Esophagus muscularis mucosa (tissue), 4 donors: ENCODE results near the gene NFIB. TPM values are rescaled to one million over a fixed set of nuclear protein-coding genes. Genes with fewer than 3 reads are reported as not detected.
A peak's percentile ranks its signal among the peaks of the same experiment; 100 is the strongest.

Source experiments
- DNase-seq: peaks from one replicate; pipeline ENCODE4 v3.0.0-alpha.2; 2017; ENCODE audit errors: extremely low spot score
- H3K27ac ChIP-seq, 4 donors: fragments of 200-600 bp; sonication (generic); replicated peaks in 1 of 4; 1 replicate in 3 of 4; 2 replicates in 1 of 4; pipeline ENCODE4 v1.5.1; 2016 to 2019; ENCODE audit warnings: mild to moderate bottlenecking in 1 of 4
- H3K27me3 ChIP-seq, 4 donors: fragments of 200-600 bp; sonication (generic); one replicate each; pipeline versions ENCODE4 v1.5.1 to v1.6.0; 2016 to 2019
- H3K36me3 ChIP-seq, 4 donors: fragments of 200-600 bp; sonication (generic); one replicate each; pipeline ENCODE4 v1.5.1; 2016 to 2019
- H3K4me1 ChIP-seq, 4 donors: fragments of 200-600 bp; sonication (generic); one replicate each; pipeline ENCODE4 v1.5.1; 2016 to 2019
- H3K4me3 ChIP-seq, 4 donors: fragments of 200-600 bp; sonication (generic); 1 replicate in 2 of 4; 2 replicates in 2 of 4; pipeline ENCODE4 v1.5.1; 2016 to 2019; ENCODE audit warnings: mild to moderate bottlenecking in 4 of 4, moderate library complexity in 1 of 4
- H3K9me3 ChIP-seq, 4 donors: fragments of 200-600 bp; sonication (generic); 1 replicate in 3 of 4; 2 replicates in 1 of 4; pipeline ENCODE4 v1.5.1; 2016 to 2019
- CTCF ChIP-seq, 3 experiments: fragments of 200-600 bp in 2 of 3; fragments of 450-650 bp in 1 of 3; sonication (generic) in 2 of 3; IDR thresholded peaks; one replicate each; pipeline ENCODE4 v1.5.1; 2017 to 2019; ENCODE audit warnings: antibody characterized with exemption in 3 of 3, mild to moderate bottlenecking in 2 of 3, moderate library complexity in 1 of 3
- EP300 ChIP-seq: sonication (generic); formaldehyde crosslinking; IDR thresholded peaks from one replicate; pipeline ENCODE4 v1.6.1; 2017; ENCODE audit warnings: antibody characterized with exemption
- POLR2A ChIP-seq: fragments of 450-650 bp; IDR thresholded peaks from one replicate; pipeline ENCODE4 v1.6.1; 2017; ENCODE audit warnings: antibody characterized with exemption, moderate library complexity, mild to moderate bottlenecking, low read depth
- POLR2AphosphoS5 ChIP-seq, 2 donors: sonication (generic); formaldehyde crosslinking; IDR thresholded peaks; one replicate each; pipeline ENCODE4 v1.6.1; 2017; ENCODE audit warnings: antibody characterized with exemption in 2 of 2
- WGBS: methylation state at CpG from one replicate; pipeline ENCODE4 v1.1.5; 2018; 5-methylcytosine and 5-hydroxymethylcytosine counted together
- intact Hi-C: fragments of 100-400 bp; cut with DNase I; formaldehyde crosslinking; loops from one replicate; pipeline ENCODE4 v1.15.1; 2023
- total RNA-seq, 4 donors: library from RNA; depleted of rRNA; stranded (reverse); fragments of >200 nt; gene quantifications; one replicate each; pipeline versions ENCODE4 v1.1.0 to v1.2.1, GENCODE V29; 2016

Gene NFIB
- total RNA-seq, 4 donors from 2014 or later, result 38.1 to 64.4 (median 55.8) TPM

- no peak overlapping the region for H3K27ac ChIP-seq
- no peak for TF ChIP-seq CTCF (IDR thresholded peaks at IDR 0.05)
- TF ChIP-seq POLR2AphosphoS5 (IDR thresholded peaks at IDR 0.05), result no peak
- no peak for TF ChIP-seq POLR2A
- TF ChIP-seq EP300, result no peak
- WGBS, result 90% methylated on average over 15 of the region's 15 CpGs
- DNase-seq, result no peak
- peaks cover 0 to 4% (median 1%) of the 10 kb centered on the region in 4 donors for H3K4me1 ChIP-seq
- intact Hi-C loops, result no loop called here
- H3K27me3 ChIP-seq, result no peaks in the 10 kb centered on the region
- H3K9me3 ChIP-seq, result no peaks in the 10 kb centered on the region
- H3K36me3 ChIP-seq, result no peaks in the 10 kb centered on the region
- H3K4me3 ChIP-seq, result no peak overlapping the region
Observed at GRCh38 chr9:14061936-14062585, 251.9 kb downstream of the NFIB start.

- intact Hi-C loops, result no loop called here
- peak; percentile 88 for DNase-seq
- 81% methylated on average over 5 of the region's 5 CpGs for WGBS
- Histone ChIP-seq H3K27ac (no peak overlapping the region), H3K27me3 (no peaks in the 10 kb centered on the region), H3K36me3 (no peaks in the 10 kb centered on the region), H3K4me3 (no peak overlapping the region), H3K9me3 (no peaks in the 10 kb centered on the region), H3K4me1 (peaks cover 0 to 4% (median 0%) of the 10 kb centered on the region in 4 donors)
- TF ChIP-seq CTCF (IDR thresholded peaks at IDR 0.05) (no peak), EP300 (no peak), POLR2AphosphoS5 (IDR thresholded peaks at IDR 0.05) (no peak), POLR2A (no peak)
Observed at GRCh38 chr9:14058325-14058688, 255.6 kb downstream of the NFIB start.

DNA sequence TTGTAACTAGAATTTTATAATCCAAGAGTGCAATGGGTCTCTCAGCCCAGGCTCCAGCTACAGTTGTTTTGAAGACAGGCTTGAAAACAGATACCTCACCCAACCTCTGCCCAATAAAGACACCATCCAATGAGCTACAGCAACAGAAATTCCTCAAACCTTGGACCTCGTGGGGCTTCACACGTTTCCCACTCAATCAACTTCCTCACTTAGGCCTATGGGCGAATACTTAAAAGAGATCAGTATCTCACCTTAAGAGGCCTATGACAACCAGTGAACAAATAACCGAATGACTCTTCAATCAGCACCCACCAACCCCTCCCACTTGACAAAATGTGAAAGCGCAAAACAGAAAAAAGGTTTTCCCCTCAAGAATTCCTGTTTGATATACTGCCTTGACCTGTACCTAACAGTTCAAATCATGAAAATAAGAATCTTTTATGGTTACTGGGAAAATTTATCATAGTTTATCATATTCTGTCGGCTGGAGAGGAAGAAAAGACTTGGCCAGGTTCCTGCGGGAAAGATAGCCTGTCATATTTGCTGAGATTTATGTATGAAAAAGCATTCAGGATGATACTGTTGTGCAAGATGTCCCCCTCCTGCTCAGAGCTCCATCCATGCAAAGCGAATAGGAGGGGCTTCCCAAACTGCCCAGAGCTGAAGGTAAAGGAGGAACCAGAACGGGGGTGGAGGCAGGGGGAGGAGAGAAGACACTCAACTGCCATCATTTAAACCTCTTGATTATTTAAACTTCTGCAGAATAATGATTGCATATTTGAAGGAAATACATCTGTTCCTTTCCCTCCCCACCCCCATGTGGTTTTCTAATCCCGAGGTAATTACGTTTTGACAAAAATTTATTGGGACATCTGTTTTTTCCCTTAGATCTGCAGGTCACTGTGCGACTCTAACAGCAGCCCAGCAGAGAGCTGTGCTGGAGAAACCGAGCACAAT lies 256.3 kb downstream of the NFIB start:
- TF ChIP-seq CTCF (IDR thresholded peaks at IDR 0.05), result no peak
- TF ChIP-seq POLR2AphosphoS5 (IDR thresholded peaks at IDR 0.05), result no peak
- TF ChIP-seq EP300, result no peak
- TF ChIP-seq POLR2A, result no peak
- Histone ChIP-seq H3K27me3 (no peaks in the 10 kb centered on the region), H3K27ac (no peak overlapping the region), H3K36me3 (no peaks in the 10 kb centered on the region), H3K4me1 (no peaks in the 10 kb centered on the region), H3K4me3 (no peak overlapping the region), H3K9me3 (no peaks in the 10 kb centered on the region)
- WGBS, result 78% methylated on average over 13 of the region's 13 CpGs
- peak; percentile 50 for DNase-seq
- intact Hi-C loops, result no loop called here

DNA sequence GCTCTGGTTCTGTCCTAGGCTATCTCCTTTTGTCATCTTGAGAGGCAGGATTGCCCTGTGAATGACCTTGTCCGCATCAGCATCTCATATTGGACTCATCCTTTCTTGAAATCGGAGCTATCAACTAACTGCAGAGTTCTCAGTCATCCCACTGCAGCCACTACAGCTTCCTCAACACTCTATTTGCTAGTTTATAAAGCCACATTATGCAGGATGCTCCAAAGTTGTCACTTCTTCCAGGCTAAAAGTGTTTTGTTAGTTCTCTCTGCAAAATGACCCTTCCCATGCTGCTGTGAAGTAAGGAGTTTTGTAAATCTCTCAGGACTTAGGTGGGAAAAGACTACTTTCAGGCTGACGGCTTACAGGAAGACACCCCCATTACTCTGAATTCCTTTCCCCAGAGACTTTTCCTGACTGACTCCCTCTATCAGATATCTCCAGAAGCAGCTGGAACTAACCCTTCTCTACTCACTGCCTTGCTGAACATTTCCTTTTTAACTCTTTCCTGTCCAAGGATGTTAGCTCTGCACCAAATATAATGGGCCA lies 257.6 kb downstream of the NFIB start:
- H3K9me3 ChIP-seq, result no peaks in the 10 kb centered on the region
- H3K4me3 ChIP-seq, result no peak overlapping the region
- H3K4me1 ChIP-seq, result no peaks in the 10 kb centered on the region
- no peaks in the 10 kb centered on the region for H3K36me3 ChIP-seq
- no peak overlapping the region for H3K27ac ChIP-seq
- TF ChIP-seq CTCF (IDR thresholded peaks at IDR 0.05), result no peak
- no peak for TF ChIP-seq EP300
- TF ChIP-seq POLR2AphosphoS5 (IDR thresholded peaks at IDR 0.05), result no peak
- TF ChIP-seq POLR2A, result no peak
- WGBS, result 48% methylated on average over 3 of the region's 3 CpGs
- H3K27me3 ChIP-seq, result no peaks in the 10 kb centered on the region
- intact Hi-C loops, result no loop called here
- DNase-seq, result peak; percentile 39
